Right atrium auricular region (tissue), 2 donors: ENCODE measurements around the gene TOMM20. TPM values are rescaled to one million over a fixed set of nuclear protein-coding genes. Genes with fewer than 3 reads are reported as not detected.

Experiments used
- DNase-seq: peaks from one replicate; pipeline ENCODE4 v3.0.0-alpha.2; 2019; ENCODE audit warnings: low spot score
- H3K27ac ChIP-seq, 2 donors: fragments of 200-600 bp; sonication (generic); 1 replicate in 1 of 2; 2 replicates in 1 of 2; pipeline ENCODE4 v1.5.1; 2016 to 2019
- H3K27me3 ChIP-seq, 2 donors: fragments of 200-600 bp; sonication (generic); one replicate each; pipeline versions ENCODE4 v1.5.1 to v1.6.0; 2017 to 2019
- H3K36me3 ChIP-seq: fragments of 200-600 bp; sonication (generic); one replicate; pipeline ENCODE4 v1.5.1; 2016
- H3K4me1 ChIP-seq, 2 donors: fragments of 200-600 bp; sonication (generic); one replicate each; pipeline versions ENCODE4 v1.5.1 to v1.6.0; 2017 to 2019
- H3K4me3 ChIP-seq, 2 donors: fragments of 200-600 bp; sonication (generic); 1 replicate in 1 of 2; 2 replicates in 1 of 2; pipeline ENCODE4 v1.5.1; 2017 to 2019; ENCODE audit warnings: mild to moderate bottlenecking in 1 of 2, moderate library complexity in 1 of 2
- H3K9me3 ChIP-seq, 2 donors: fragments of 200-600 bp; sonication (generic); one replicate each; pipeline ENCODE4 v1.5.1; 2019
- CTCF ChIP-seq, 2 donors: fragments of 200-600 bp; sonication (generic); IDR thresholded peaks; one replicate each; pipeline ENCODE4 v1.5.1; 2019; ENCODE audit warnings: antibody characterized with exemption in 2 of 2
- total RNA-seq, 2 donors: library from RNA; depleted of rRNA; stranded (reverse); fragments of >200 nt; gene quantifications; one replicate each; pipeline ENCODE4 v1.1.0, GENCODE V29; 2016

Gene TOMM20
- total RNA-seq, 2 donors from 2014 or later = 70.2 to 83.5 TPM

DNA sequence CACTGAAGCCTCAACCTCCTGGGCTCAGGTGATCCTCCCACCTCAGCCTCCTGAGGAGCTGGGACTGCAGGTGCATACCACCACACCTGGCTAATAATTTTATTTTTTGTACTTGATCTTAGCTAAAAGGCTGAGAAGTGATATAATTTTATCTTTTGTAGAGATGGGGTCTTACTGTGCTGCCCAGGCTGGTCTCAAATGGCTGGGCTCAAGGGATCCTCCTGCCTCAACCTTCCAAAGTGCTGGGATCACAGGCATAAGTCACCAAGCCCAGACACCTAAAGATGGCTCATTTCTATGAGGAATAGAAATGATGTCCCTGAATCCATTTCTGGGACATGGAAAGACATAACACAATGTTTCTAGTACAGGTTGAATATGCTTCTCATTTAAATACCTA is 57.8 kb downstream of the TOMM20 start:
- peak overlapping the region; percentile 13 to 27 for H3K27ac ChIP-seq
- H3K4me1 ChIP-seq = peaks cover 0 to 72% of the 10 kb centered on the region in 2 donors

DNA sequence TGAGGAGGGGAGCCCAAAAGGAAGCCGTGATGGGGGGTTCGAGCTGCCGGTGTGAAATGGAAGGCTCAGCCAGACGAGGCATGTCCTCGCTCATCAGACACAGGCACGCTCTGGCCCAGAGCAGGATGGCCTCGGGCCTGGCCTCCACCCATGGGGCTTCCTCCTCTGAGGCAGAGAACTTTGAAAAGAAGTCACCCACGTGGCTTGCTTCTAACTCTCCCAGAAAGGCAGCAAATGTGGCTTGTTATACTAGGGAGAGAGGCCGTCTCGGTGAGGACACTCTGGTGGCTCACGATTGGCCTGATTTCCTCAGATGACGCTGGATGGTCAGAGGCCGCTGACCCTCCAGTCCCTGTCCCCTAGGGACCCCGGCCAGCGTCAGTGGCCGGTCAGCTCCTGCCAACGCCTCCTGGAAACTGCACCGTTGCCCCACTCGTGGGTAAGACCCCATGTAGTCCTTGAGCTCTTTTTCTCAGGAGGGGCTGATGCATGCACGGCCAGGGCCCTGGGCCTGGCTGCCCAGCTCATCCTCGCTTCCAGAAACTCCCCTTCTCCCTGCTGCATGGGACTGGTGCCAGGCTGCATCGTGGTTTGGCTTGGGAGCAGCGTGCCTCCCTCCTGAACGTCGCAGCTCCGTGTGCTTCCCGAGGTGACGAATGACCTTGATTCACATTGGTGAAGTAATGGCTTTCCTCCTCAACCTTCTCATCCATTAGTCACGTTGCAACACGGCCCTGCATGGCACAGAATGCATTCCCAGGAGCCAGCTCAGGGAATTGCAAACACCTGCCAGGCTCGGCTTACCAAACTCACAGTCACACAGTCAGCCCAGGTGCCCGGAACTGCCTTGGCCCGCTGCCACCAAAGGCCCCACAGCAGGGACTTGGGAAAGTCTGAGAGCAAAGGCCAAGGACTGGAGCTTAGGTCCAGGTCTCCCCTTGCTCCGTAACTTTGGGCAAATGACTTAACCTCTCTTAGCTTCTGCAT is 58.8 kb downstream of the TOMM20 start:
- H3K4me3 ChIP-seq = no peak overlapping the region
- TF ChIP-seq CTCF (IDR thresholded peaks at IDR 0.05) = no peak
- peak; percentile 82 for DNase-seq
- peaks cover 0 to 62% of the 10 kb centered on the region in 2 donors for H3K4me1 ChIP-seq
- H3K27me3 ChIP-seq = no peaks in the 10 kb centered on the region
- no peaks in the 10 kb centered on the region for H3K36me3 ChIP-seq
- H3K9me3 ChIP-seq = no peaks in the 10 kb centered on the region
- peak overlapping the region; percentile 48 to 64 for H3K27ac ChIP-seq

More for the DNA sequence above, 57.8 kb downstream of the TOMM20 start:
- no peaks in the 10 kb centered on the region for H3K36me3 ChIP-seq
- TF ChIP-seq CTCF (IDR thresholded peaks at IDR 0.05) = no peak
- DNase-seq = no peak
- no peak overlapping the region for H3K4me3 ChIP-seq
- no peaks in the 10 kb centered on the region for H3K27me3 ChIP-seq
- no peaks in the 10 kb centered on the region for H3K9me3 ChIP-seq

DNA sequence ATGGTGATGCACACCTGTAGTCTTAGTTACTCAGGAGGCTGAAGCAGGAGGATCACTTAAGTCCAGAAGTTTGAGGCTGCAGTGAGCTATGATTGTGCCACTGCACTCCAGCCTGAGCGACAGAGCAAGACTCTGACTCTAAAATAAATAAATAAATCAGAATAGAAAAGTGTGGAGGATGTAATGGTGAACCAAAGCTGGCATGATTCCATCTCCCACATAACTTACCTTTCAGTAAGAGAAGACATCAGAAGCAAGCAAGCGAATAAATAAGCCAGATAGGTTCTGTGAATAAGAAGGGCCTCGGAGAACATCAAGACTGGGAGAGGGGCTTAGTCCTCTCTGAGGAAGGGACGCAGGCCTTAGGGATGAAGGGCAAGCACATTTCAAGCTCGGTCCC is 59.5 kb downstream of the TOMM20 start:
- Histone ChIP-seq H3K27ac (peak overlapping the region; percentile 48 to 64), H3K4me1 (peaks cover 0 to 55% of the 10 kb centered on the region in 2 donors), H3K36me3 (no peaks in the 10 kb centered on the region), H3K9me3 (no peaks in the 10 kb centered on the region), H3K4me3 (no peak overlapping the region), H3K27me3 (no peaks in the 10 kb centered on the region)
- TF ChIP-seq CTCF (IDR thresholded peaks at IDR 0.05) = no peak
- no peak for DNase-seq

DNA sequence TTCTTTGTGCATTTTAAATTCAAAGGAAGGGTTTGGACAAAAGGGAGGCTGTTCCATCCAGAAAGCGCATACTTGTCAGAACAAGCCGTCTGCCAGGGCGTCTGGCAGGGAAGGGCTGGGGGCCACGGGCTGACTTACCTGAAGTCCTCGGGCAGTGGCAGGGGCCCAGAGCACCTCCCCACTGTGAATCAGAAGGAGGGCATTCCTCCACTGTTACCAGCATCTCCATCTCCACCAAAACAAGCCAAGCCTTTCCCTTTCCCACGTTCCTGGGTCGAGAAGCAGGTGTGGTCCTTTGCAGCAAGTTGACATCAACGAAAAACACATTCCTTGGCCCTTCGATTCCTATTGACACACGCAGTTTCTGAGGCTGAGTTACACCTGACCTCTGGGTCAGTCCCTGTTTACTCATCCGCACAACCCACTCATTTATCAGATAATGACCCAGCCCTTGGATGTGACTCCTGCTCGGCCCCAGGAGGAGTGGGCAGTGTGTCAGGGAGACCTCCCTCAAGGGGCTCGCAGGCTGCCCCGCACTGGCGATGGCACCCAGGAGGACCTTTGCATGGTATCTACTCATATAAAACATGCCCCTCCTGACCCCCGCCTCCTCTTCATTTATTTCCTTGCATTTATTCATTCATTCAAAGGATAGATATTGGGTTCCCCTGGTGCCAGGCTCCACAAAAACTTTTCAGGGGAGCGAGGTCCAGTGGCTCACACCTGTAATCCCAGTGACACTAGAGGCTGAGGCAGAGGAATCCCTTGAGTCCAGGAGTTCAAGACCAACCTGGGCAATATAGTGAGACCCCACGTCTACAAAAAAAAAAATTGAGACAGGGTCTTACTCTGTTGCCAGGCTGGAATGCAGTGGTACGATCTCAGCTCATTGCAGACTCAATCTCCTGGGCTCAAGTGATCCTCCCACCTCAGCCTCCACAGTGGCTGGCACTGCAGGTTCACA is 60.2 kb downstream of the TOMM20 start:
- Histone ChIP-seq H3K4me3 (no peak overlapping the region), H3K4me1 (peaks cover 0 to 48% of the 10 kb centered on the region in 2 donors), H3K27me3 (no peaks in the 10 kb centered on the region), H3K36me3 (no peaks in the 10 kb centered on the region), H3K27ac (peak overlapping the region; percentile 64 to 69), H3K9me3 (no peaks in the 10 kb centered on the region)
- TF ChIP-seq CTCF (IDR thresholded peaks at IDR 0.05) = no peak
- no peak for DNase-seq

DNA sequence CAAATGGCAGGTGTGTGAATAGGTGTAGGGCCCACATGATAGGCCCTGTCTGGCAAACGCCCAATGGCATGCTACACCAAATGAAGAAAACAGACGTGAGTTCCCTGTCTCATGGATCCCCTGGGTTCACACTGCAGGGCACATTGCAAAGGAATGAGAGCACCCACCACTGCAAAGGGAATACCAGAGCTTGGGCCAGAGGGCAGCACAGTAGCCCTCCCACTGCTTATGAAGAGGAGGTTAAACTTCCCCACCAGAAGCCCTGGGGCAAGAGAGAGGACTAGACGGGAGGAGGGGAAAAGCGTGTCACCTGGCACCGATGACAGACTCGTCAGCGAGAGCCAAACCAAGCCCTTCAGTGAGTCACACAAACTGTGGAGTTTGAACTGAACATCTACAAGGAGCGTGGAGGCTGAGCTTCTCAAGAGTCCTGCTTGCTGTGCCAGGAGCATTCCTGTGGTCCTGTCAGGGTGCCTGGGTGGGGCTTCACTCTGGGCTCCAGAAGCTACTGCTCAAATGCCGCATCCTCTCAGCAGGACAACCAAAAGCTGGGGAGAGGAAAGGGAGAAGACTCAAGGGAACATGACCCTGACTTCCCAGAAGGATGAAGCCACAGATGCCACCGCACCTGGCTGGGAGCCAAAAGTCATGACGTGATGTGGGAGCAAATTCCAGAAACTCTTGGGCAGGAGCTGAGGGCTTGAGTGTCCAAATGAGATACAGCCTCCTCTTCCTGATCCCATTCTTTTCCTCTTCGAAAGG is 61.1 kb downstream of the TOMM20 start:
- TF ChIP-seq CTCF (IDR thresholded peaks at IDR 0.05) = no peak
- Histone ChIP-seq H3K4me1 (peaks cover 0 to 39% of the 10 kb centered on the region in 2 donors), H3K27me3 (no peaks in the 10 kb centered on the region), H3K9me3 (no peaks in the 10 kb centered on the region), H3K4me3 (no peak overlapping the region), H3K36me3 (no peaks in the 10 kb centered on the region), H3K27ac (peak overlapping the region; percentile 64 to 69)
- peak; percentile 95 for DNase-seq
